ENCODE measurements around the gene WWC1.

The WWC1 gene

GRCh38 chr5:168494057-168494555, 202.7 kb downstream of the WWC1 start:
- H3K27me3 ChIP-seq = no peaks in the 10 kb centered on the region
- DNase-seq = no peak
- TF ChIP-seq CTCF (IDR thresholded peaks at IDR 0.05; ENCODE audit: low read depth, low read length) = no peak
- no peaks in the 10 kb centered on the region for H3K9me3 ChIP-seq
- peaks cover 97% of the 10 kb centered on the region for H3K36me3 ChIP-seq
- H3K4me3 ChIP-seq (ENCODE audit: low read depth, low read length) = no peak overlapping the region
- no peaks in the 10 kb centered on the region for H3K4me1 ChIP-seq

- peaks cover 68% of the 10 kb centered on the region for H3K36me3 ChIP-seq
- no peaks in the 10 kb centered on the region for H3K27me3 ChIP-seq
- H3K4me3 ChIP-seq (ENCODE audit: low read depth, low read length) = no peak overlapping the region
These were observed 211.3 kb downstream of the WWC1 start for GRCh38 chr5:168502563-168503237.

GRCh38 chr5:168513861-168514428, 222.5 kb downstream of the WWC1 start:
- Histone ChIP-seq H3K9me3 (no peaks in the 10 kb centered on the region), H3K27me3 (no peaks in the 10 kb centered on the region), H3K36me3 (peaks cover 85% of the 10 kb centered on the region), H3K4me1 (no peaks in the 10 kb centered on the region), H3K4me3 (ENCODE audit: low read depth, low read length) (no peak overlapping the region)
- no peak for DNase-seq
- TF ChIP-seq CTCF (IDR thresholded peaks at IDR 0.05; ENCODE audit: low read depth, low read length) = no peak

More at GRCh38 chr5:168502563-168503237, 211.3 kb downstream of the WWC1 start:
- TF ChIP-seq CTCF (IDR thresholded peaks at IDR 0.05; ENCODE audit: low read depth, low read length) = no peak
- Histone ChIP-seq H3K4me1 (no peaks in the 10 kb centered on the region), H3K9me3 (no peaks in the 10 kb centered on the region)
- DNase-seq = no peak

All from BE2C (cell line).